Ovary (tissue), 9 donors: ENCODE data around the gene DCTN1. TPM values are rescaled to one million over a fixed set of nuclear protein-coding genes. Genes with fewer than 3 reads are reported as not detected.
"Not testable (repeated sequence)": the region's sequence is repeated elsewhere in the genome, so short reads cannot be mapped to it uniquely, and the experiment has no call there.

Source experiments
- DNase-seq, 5 donors: peaks; one replicate each; pipeline ENCODE4 v3.0.0-alpha.2; 2019 to 2020
- H3K27ac ChIP-seq, 2 donors: fragments of 200-600 bp; one replicate each; pipeline versions ENCODE4 v1.5.1 to v1.8.0; 2019 to 2022
- H3K27me3 ChIP-seq: fragments of 200-600 bp; one replicate; pipeline ENCODE4 v1.8.0; 2022
- H3K36me3 ChIP-seq: fragments of 200-600 bp; sonication (generic); one replicate; pipeline ENCODE4 v1.5.1; 2019
- H3K4me1 ChIP-seq: one replicate; pipeline ENCODE4 v1.8.1; 2013; ENCODE audit warnings: mild to moderate bottlenecking, moderate library complexity; ENCODE audit not compliant: insufficient read depth
- H3K4me3 ChIP-seq: fragments of 200-600 bp; sonication (generic); one replicate; pipeline ENCODE4 v1.5.1; 2017
- H3K9me3 ChIP-seq, 2 donors: fragments of 200-600 bp in 1 of 2; sonication (generic) in 1 of 2; one replicate each; pipeline versions ENCODE4 v1.5.1 to v1.8.1; 2013 to 2019; ENCODE audit warnings: mild to moderate bottlenecking in 1 of 2, moderate library complexity in 1 of 2
- CTCF ChIP-seq, 3 donors: fragments of 450-650 bp in 2 of 3; fragments of 200-600 bp in 1 of 3; IDR thresholded peaks; one replicate each; pipeline versions ENCODE4 v1.5.1 to v1.8.0; 2016 to 2022; ENCODE audit warnings: antibody characterized with exemption in 3 of 3, mild to moderate bottlenecking in 1 of 3
- EP300 ChIP-seq: sonication (generic); formaldehyde crosslinking; IDR thresholded peaks from one replicate; pipeline ENCODE4 v1.6.1; 2017; ENCODE audit warnings: antibody characterized with exemption
- POLR2A ChIP-seq: fragments of 450-650 bp; IDR thresholded peaks from one replicate; pipeline ENCODE4 v1.6.1; 2017; ENCODE audit warnings: antibody characterized with exemption, mild to moderate bottlenecking, moderate library complexity
- WGBS, 3 donors: extraction: QIAGEN DNeasy Blood & Tissue Kit in 1 of 3; methylation state at CpG; one replicate each; pipeline versions ENCODE4 v1.1.5 to v1.1.7; 2013 to 2017; 5-methylcytosine and 5-hydroxymethylcytosine counted together
- intact Hi-C, 4 donors: fragments of 100-400 bp; cut with DNase I; formaldehyde crosslinking; loops; one replicate each; pipeline versions ENCODE4 v1.11.0 to v1.15.1; 2022 to 2023
- polyA plus RNA-seq, 2 donors: library from polyadenylated mRNA; stranded (reverse); fragments of 200-250 nt in 1 of 2; fragments of 350-450 nt in 1 of 2; fragmentation: Illumina TruSeq in 1 of 2; extraction: RNeasy Lipid Tissue Mini Kit (QIAGEN cat#74804) in 1 of 2; gene quantifications; one replicate each; pipeline ENCODE4 v1.2.3, GENCODE V29; 2013 to 2014
- total RNA-seq, 7 donors: library from RNA; depleted of rRNA in 2 of 7; stranded (reverse); fragments of >200 nt in 2 of 7; fragmentation: NEBNext Ultra II Directional in 3 of 7; extraction: Animal tissue kit (Norgen Biotek cat#: 25700) in 3 of 7; gene quantifications; one replicate each; pipeline versions ENCODE4 v1.1.0 to v1.2.4, GENCODE V29; 2016 to 2023
- donor health status: DM: no; HTN: no; CAD: no; lungs with moderate emphysema.
- donor health status: DM: no; HTN: no; CAD: no.
- donor health status: Bipolar disorder and iron deficiency.
- donor health status: DM: yes; HTN: yes; CAD: no.
- donor health status: DM: no; HTN: no; CAD: no.
- donor health status: DM: yes; HTN: yes; CAD: no.

Gene DCTN1
- total and polyA plus RNA-seq, 9 donors, result 58.5 to 127 (median 108) TPM

DNA sequence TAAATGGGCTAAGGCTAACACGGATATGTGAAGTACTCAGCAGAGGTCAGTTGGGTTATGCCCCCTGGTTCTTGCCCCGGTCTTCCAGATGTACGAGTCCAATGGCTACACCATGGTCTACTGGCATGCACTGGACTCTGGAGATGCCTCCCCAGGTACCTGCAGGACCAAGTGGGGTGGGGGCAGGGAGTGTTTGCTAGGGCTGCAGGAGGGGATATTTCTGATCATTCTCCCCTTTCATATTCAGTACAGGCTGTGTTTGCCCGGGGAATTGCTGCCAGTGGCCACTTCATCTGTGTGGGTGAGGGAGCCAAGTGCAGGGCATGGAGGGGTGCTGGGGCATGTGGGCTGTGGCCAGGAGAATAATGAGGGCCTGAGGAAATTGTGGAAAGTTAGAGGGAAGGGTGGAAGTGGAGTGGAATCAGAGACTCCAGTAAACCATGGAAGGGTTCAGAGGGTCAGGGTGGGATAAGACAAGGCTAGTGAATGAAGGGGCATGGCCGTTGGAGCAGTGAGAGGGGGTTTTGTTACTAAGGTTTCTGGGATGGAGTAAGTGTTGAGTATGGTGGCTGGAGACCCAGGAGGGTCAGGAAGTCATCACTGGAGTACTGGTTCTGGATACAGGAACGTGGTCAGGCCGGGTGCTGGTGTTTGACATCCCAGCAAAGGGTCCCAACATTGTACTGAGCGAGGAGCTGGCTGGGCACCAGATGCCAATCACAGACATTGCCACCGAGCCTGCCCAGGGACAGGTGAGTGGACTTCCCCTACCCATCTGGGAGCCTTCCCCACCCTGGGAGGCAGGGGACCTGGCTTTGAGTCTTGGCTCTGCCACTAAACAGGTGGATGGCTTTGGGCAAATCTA is 43.4 kb upstream of the DCTN1 start:
- Histone ChIP-seq H3K36me3 (no peaks in the 10 kb centered on the region), H3K27ac (no peak overlapping the region), H3K9me3 (no peaks in the 10 kb centered on the region), H3K4me1 (peaks cover 3% of the 10 kb centered on the region), H3K27me3 (no peaks in the 10 kb centered on the region), H3K4me3 (no peak overlapping the region)
- TF ChIP-seq CTCF (IDR thresholded peaks at IDR 0.05) (no peak), EP300 (no peak), POLR2A (no peak)
- WGBS, 3 donors, result 65 to 73% (median 68%) methylated on average over 9 of the region's 9 CpGs
- intact Hi-C loops, result no loop called here
- DNase-seq, result no peak

DNA sequence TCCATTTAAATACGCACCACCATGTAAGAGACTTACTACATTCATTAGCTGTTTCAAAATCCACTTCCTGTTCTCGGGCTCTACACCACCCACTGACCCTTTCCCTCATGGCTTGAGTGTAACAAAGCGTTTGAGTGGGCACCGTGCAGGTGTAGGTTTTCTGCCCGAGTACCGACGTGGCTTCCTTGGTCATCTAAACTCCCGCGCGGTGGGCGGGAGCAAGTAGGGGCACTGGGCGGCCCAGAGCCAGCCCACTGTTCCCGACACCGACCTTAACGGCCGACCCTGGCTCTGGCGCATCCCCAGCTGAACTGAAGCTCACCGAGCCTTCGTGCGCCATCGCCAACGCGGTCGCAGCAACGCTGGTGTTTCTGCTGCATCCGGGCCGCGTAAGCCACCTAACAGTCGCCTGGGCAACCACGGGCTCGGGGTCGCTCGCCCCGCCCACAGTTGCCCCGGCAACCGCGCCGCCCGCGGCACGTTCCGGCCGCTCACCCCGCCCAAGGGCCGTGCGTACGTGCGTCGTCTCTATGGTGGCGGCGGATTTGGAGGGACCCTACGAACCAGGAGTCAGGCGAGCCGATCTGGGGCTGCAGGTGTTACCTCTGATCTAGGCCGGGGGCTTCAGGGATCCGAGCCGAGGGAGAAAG is 41.2 kb upstream of the DCTN1 start, which contains the start of the genes C2orf81 and WDR54:
Gene C2orf81 (minus strand): TSS at position 399 of the 650 bp plus-strand sequence. CDS start 59 bp downstream, at position 340.
Gene WDR54 (plus strand): TSS at position 510 of the 650 bp plus-strand sequence. CDS start 424 bp downstream, outside the sequence.
- H3K27ac ChIP-seq, result peak within 1 kb of the TSS in 1 of 2 donors; percentile 53
- intact Hi-C loops, result no loop called here
- peak within 1 kb of the TSS; percentile 72 for H3K4me3 ChIP-seq
- no peaks in the 10 kb centered on the region for H3K9me3 ChIP-seq
- DNase-seq, result peak; percentile 82 to 94 (median 88)
- no peaks in the 10 kb centered on the region for H3K27me3 ChIP-seq
- TF ChIP-seq POLR2A, result peak; percentile 63
- TF ChIP-seq CTCF (IDR thresholded peaks at IDR 0.05), result no peak
- TF ChIP-seq EP300, result no peak
- peaks cover 3% of the 10 kb centered on the region for H3K4me1 ChIP-seq
- WGBS, 3 donors, result 0% methylated on average over 57 of the region's 57 CpGs
- no peaks in the 10 kb centered on the region for H3K36me3 ChIP-seq

GRCh38 chr2:74420443-74421103 is 40.5 kb upstream of the DCTN1 start:
- H3K9me3 ChIP-seq, H3K27ac ChIP-seq, H3K4me1 ChIP-seq, H3K27me3 ChIP-seq, H3K36me3 ChIP-seq, DNase-seq, intact Hi-C loops: not testable (repeated sequence)
- peak overlapping the region; percentile 72 for H3K4me3 ChIP-seq
- WGBS, 3 donors, result 68 to 75% (median 73%) methylated on average over 19 of the region's 19 CpGs

- intact Hi-C loops, result no loop called here
- no peaks in the 10 kb centered on the region for H3K9me3 ChIP-seq
- H3K27me3 ChIP-seq, result no peaks in the 10 kb centered on the region
- no peaks in the 10 kb centered on the region for H3K36me3 ChIP-seq
- H3K27ac ChIP-seq, result no peak overlapping the region
- H3K4me1 ChIP-seq, result peaks cover 12% of the 10 kb centered on the region
- no peak overlapping the region for H3K4me3 ChIP-seq
- no peak for DNase-seq
- WGBS, 3 donors, result 80 to 87% (median 87%) methylated on average over 2 of the region's 2 CpGs
- no peak for TF ChIP-seq EP300
- no peak for TF ChIP-seq CTCF (IDR thresholded peaks at IDR 0.05)
- no peak for TF ChIP-seq POLR2A
These were observed 39.9 kb upstream of the DCTN1 start for GRCh38 chr2:74420006-74420405.
